Peyer's patch (tissue), 4 donors: ENCODE data around the gene CDNF.

ENCODE experiments used
- CTCF ChIP-seq, 6 experiments: fragments of 450-650 bp in 4 of 6; fragments of 200-600 bp in 2 of 6; sonication (generic) in 1 of 6; IDR thresholded peaks; one replicate each; pipeline ENCODE4 v1.5.1; 2017 to 2019; ENCODE audit warnings: antibody characterized with exemption in 6 of 6, mild to moderate bottlenecking in 3 of 6, moderate library complexity in 1 of 6
- POLR2A ChIP-seq, 2 donors: fragments of 450-650 bp; IDR thresholded peaks; one replicate each; pipeline ENCODE4 v1.5.1; 2017; ENCODE audit warnings: antibody characterized with exemption in 2 of 2, mild to moderate bottlenecking in 2 of 2, moderate library complexity in 2 of 2

GRCh38 chr10:14858338-14858960 lies 20.6 kb upstream of the CDNF start:
- TF ChIP-seq POLR2A (IDR thresholded peaks at IDR 0.05) = no peak
- no peak for TF ChIP-seq CTCF (IDR thresholded peaks at IDR 0.05)
